ENCODE results near the gene GNAT2. TPM values are rescaled to one million over a fixed set of nuclear protein-coding genes. Genes with fewer than 3 reads are reported as not detected.

GNAT2 gene
- total RNA-seq, 1 experiment from 2014 or later = 0.20 TPM

DNA sequence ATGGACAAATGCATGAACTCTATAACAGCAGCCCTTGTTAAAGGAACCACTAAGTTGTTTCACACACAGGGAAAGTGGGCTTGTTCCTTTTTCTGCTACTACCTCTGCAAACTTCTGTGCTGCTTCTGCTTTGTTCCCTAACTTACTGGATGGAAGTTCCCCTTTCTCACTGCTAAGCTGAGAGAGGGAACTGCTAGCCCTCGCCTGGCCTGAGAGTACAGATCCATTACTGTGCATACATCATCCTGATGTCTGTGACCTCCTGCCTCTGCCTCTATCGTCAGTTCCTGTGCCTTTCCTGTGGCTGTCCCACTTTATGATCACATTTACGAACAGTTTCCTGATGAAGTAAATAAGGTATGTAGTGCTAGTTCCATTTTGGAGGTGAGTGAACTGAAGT is 3.5 kb downstream of the GNAT2 start:
- Histone ChIP-seq H4K5ac (ENCODE audit: insufficient read length, low read depth, low read length) (no peak overlapping the region), H3K18ac (ENCODE audit: insufficient read length, low read depth, low read length) (no peak overlapping the region), H3K23me2 (ENCODE audit: insufficient read length, low read depth, low read length, poor library complexity, severe bottlenecking) (peaks cover 9% of the 10 kb centered on the region), H2BK15ac (ENCODE audit: low read depth, low read length) (no peak overlapping the region), H3T11ph (ENCODE audit: low read length) (no peak overlapping the region), H3K4ac (ENCODE audit: low read depth, low read length) (no peak overlapping the region), H3K27ac (ENCODE audit: insufficient read length, low read depth, low read length) (no peak overlapping the region), H3K9ac (ENCODE audit: extremely low read depth, insufficient read length, low read length) (no peak overlapping the region), H2AK5ac (ENCODE audit: insufficient read length, low read length) (no peak overlapping the region), H3K79me1 (ENCODE audit: insufficient read depth, low read depth, low read length, poor library complexity, severe bottlenecking) (no peaks in the 10 kb centered on the region), H3K4me2 (ENCODE audit: insufficient read depth, insufficient read length, low read length) (no peak overlapping the region), H3K23ac (ENCODE audit: insufficient read length, low read depth, low read length) (no peak overlapping the region), H4K20me1 (ENCODE audit: control insufficient read depth, insufficient read depth, insufficient read length) (no peaks in the 10 kb centered on the region), H2BK5ac (ENCODE audit: insufficient read length, low read length) (no peak overlapping the region), H2BK20ac (ENCODE audit: low read depth, low read length, poor library complexity, severe bottlenecking) (no peak overlapping the region), H2AFZ (ENCODE audit: low read length) (no peak overlapping the region), H3K56ac (ENCODE audit: insufficient read length, low read depth, low read length) (no peak overlapping the region), H3K4me1 (ENCODE audit: insufficient read depth, low read length) (no peaks in the 10 kb centered on the region; the same call in 1 of the 2 replicates), H3K9me3 (ENCODE audit: control insufficient read depth, low read depth, low read length) (no peaks in the 10 kb centered on the region), H2BK120ac (ENCODE audit: low read depth, low read length, poor library complexity, severe bottlenecking) (no peak overlapping the region), H3K27me3 (ENCODE audit: insufficient read depth, low read length) (no peaks in the 10 kb centered on the region), H3K79me2 (ENCODE audit: insufficient read depth, low read length) (no peaks in the 10 kb centered on the region), H4K91ac (ENCODE audit: insufficient read length, low read depth, low read length) (no peak overlapping the region), H2BK12ac (ENCODE audit: insufficient read length, low read depth, low read length) (no peak overlapping the region), H4K8ac (replicated peaks; ENCODE audit: insufficient read length, low read depth, low read length) (no peak overlapping the region), H3K14ac (ENCODE audit: insufficient read depth, low read length) (no peak overlapping the region)
- H3K36me3 Mint-ChIP-seq (ENCODE audit: insufficient read depth in 1 of 3, low read depth in 3 of 3) = no peaks in the 10 kb centered on the region
- TF ChIP-seq, protein P1, sequence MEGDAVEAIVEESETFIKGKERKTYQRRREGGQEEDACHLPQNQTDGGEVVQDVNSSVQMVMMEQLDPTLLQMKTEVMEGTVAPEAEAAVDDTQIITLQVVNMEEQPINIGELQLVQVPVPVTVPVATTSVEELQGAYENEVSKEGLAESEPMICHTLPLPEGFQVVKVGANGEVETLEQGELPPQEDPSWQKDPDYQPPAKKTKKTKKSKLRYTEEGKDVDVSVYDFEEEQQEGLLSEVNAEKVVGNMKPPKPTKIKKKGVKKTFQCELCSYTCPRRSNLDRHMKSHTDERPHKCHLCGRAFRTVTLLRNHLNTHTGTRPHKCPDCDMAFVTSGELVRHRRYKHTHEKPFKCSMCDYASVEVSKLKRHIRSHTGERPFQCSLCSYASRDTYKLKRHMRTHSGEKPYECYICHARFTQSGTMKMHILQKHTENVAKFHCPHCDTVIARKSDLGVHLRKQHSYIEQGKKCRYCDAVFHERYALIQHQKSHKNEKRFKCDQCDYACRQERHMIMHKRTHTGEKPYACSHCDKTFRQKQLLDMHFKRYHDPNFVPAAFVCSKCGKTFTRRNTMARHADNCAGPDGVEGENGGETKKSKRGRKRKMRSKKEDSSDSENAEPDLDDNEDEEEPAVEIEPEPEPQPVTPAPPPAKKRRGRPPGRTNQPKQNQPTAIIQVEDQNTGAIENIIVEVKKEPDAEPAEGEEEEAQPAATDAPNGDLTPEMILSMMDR (conservative IDR thresholded peaks at IDR 0.05) = no peak
- DNase-seq = no peak
- no peaks in the 10 kb centered on the region for H3K27me3 Mint-ChIP-seq (ENCODE audit: low read depth)
- no peak overlapping the region for H3K4me3 Mint-ChIP-seq
- no peaks in the 10 kb centered on the region for H3K9me3 Mint-ChIP-seq
- no peak overlapping the region for H3K27ac Mint-ChIP-seq
- WGBS (ENCODE audit: extremely low coverage, insufficient read length, low lambda C conversion rate) = no CpG with 5 or more reads among the region's 3 CpGs
- H3K4me1 Mint-ChIP-seq = peaks cover 38 to 40% of the 10 kb centered on the region in 2 experiments
